Breast epithelium (tissue), 4 donors: ENCODE data around the gene RUNDC3A. TPM values are rescaled to one million over a fixed set of nuclear protein-coding genes. Genes with fewer than 3 reads are reported as not detected.

Experiments
- DNase-seq, 2 donors: peaks; one replicate each; pipeline ENCODE4 v3.0.0-alpha.2; 2019; ENCODE audit warnings: low spot score in 2 of 2
- H3K27ac ChIP-seq, 2 donors: fragments of 200-600 bp; sonication (generic) in 1 of 2; one replicate each; pipeline ENCODE4 v1.5.1; 2016 to 2019; ENCODE audit warnings: mild to moderate bottlenecking in 1 of 2
- H3K27me3 ChIP-seq, 2 donors: fragments of 200-600 bp; sonication (generic) in 1 of 2; one replicate each; pipeline versions ENCODE4 v1.5.1 to v1.6.0; 2017 to 2019; ENCODE audit warnings: control low read depth in 1 of 2, mild to moderate bottlenecking in 1 of 2
- H3K36me3 ChIP-seq: fragments of 200-600 bp; one replicate; pipeline ENCODE4 v1.5.1; 2019
- H3K4me1 ChIP-seq, 2 donors: fragments of 200-600 bp; sonication (generic); one replicate each; pipeline ENCODE4 v1.5.1; 2016 to 2019; ENCODE audit warnings: control low read depth in 1 of 2
- H3K4me3 ChIP-seq, 3 donors: fragments of 200-600 bp; sonication (generic); 1 replicate in 2 of 3; 2 replicates in 1 of 3; pipeline ENCODE4 v1.5.1; 2016 to 2019; ENCODE audit warnings: mild to moderate bottlenecking in 3 of 3, moderate library complexity in 2 of 3
- H3K9me3 ChIP-seq, 2 donors: fragments of 200-600 bp; sonication (generic) in 1 of 2; one replicate each; pipeline ENCODE4 v1.5.1; 2016 to 2019; ENCODE audit warnings: control low read depth in 1 of 2
- CTCF ChIP-seq, 3 donors: fragments of 450-650 bp; IDR thresholded peaks; one replicate each; pipeline ENCODE4 v1.5.1; 2016 to 2017; ENCODE audit warnings: antibody characterized with exemption in 3 of 3, mild to moderate bottlenecking in 3 of 3, moderate library complexity in 3 of 3
- POLR2A ChIP-seq: fragments of 450-650 bp; IDR thresholded peaks from one replicate; pipeline ENCODE4 v1.6.1; 2016; ENCODE audit warnings: antibody characterized with exemption, mild to moderate bottlenecking, moderate library complexity
- POLR2AphosphoS5 ChIP-seq, 3 donors: sonication (generic); formaldehyde crosslinking; IDR thresholded peaks; one replicate each; pipeline ENCODE4 v1.6.1; 2017; ENCODE audit warnings: antibody characterized with exemption in 3 of 3
- intact Hi-C: fragments of 100-400 bp; cut with DNase I; formaldehyde crosslinking; loops from one replicate; pipeline ENCODE4 v1.15.1; 2023; ENCODE audit warnings: low total_unique reads
- total RNA-seq, 3 donors: library from RNA; depleted of rRNA; stranded (reverse); fragments of >200 nt; gene quantifications; one replicate each; pipeline ENCODE4 v1.1.0, GENCODE V29; 2016

Gene RUNDC3A
- total RNA-seq, 3 donors from 2014 or later: 0.48 to 1.6 TPM; not detected in 1

- H3K27ac ChIP-seq: no peak overlapping the region
- no peaks in the 10 kb centered on the region for H3K36me3 ChIP-seq
- no peaks in the 10 kb centered on the region for H3K9me3 ChIP-seq
- H3K4me1 ChIP-seq: no peaks in the 10 kb centered on the region
- intact Hi-C loops: no loop called here
- H3K4me3 ChIP-seq: no peak overlapping the region
- no peak for TF ChIP-seq CTCF (IDR thresholded peaks at IDR 0.05)
- TF ChIP-seq POLR2A: no peak
- TF ChIP-seq POLR2AphosphoS5 (IDR thresholded peaks at IDR 0.05): no peak
- no peaks in the 10 kb centered on the region for H3K27me3 ChIP-seq
- no peak for DNase-seq
These were observed 24.9 kb upstream of the RUNDC3A start for GRCh38 chr17:44283344-44284023.

- H3K36me3 ChIP-seq: no peaks in the 10 kb centered on the region
- H3K27me3 ChIP-seq: no peaks in the 10 kb centered on the region
- intact Hi-C loops: no loop called here
- no peak overlapping the region for H3K27ac ChIP-seq
- no peaks in the 10 kb centered on the region for H3K4me1 ChIP-seq
- H3K9me3 ChIP-seq: no peaks in the 10 kb centered on the region
- DNase-seq: no peak
- no peak for TF ChIP-seq CTCF (IDR thresholded peaks at IDR 0.05)
- no peak for TF ChIP-seq POLR2AphosphoS5 (IDR thresholded peaks at IDR 0.05)
- TF ChIP-seq POLR2A: no peak
- H3K4me3 ChIP-seq: no peak overlapping the region
These were observed 24.4 kb upstream of the RUNDC3A start for GRCh38 chr17:44284024-44284400.

- DNase-seq: no peak
- H3K4me3 ChIP-seq: no peak overlapping the region
- no peaks in the 10 kb centered on the region for H3K27me3 ChIP-seq
- no peak overlapping the region for H3K27ac ChIP-seq
- no peaks in the 10 kb centered on the region for H3K36me3 ChIP-seq
- H3K4me1 ChIP-seq: no peaks in the 10 kb centered on the region
- intact Hi-C loops: no loop called here
- TF ChIP-seq POLR2AphosphoS5 (IDR thresholded peaks at IDR 0.05): no peak
- TF ChIP-seq CTCF (IDR thresholded peaks at IDR 0.05): no peak
- TF ChIP-seq POLR2A: no peak
- no peaks in the 10 kb centered on the region for H3K9me3 ChIP-seq
These were observed 20.8 kb upstream of the RUNDC3A start for GRCh38 chr17:44287651-44288050.

- intact Hi-C loops: loop anchor here (10.0 kb wide), 1 partner anchor 889 kb away; no protein-coding TSS in a partner anchor
- no peak overlapping the region for H3K4me3 ChIP-seq
- no peaks in the 10 kb centered on the region for H3K36me3 ChIP-seq
- TF ChIP-seq CTCF (IDR thresholded peaks at IDR 0.05): no peak
- no peak for TF ChIP-seq POLR2AphosphoS5 (IDR thresholded peaks at IDR 0.05)
- no peak for TF ChIP-seq POLR2A
- no peaks in the 10 kb centered on the region for H3K9me3 ChIP-seq
- H3K4me1 ChIP-seq: no peaks in the 10 kb centered on the region
- no peak overlapping the region for H3K27ac ChIP-seq
- no peaks in the 10 kb centered on the region for H3K27me3 ChIP-seq
- no peak for DNase-seq
These were observed 14.7 kb upstream of the RUNDC3A start for GRCh38 chr17:44293509-44294226.

GRCh38 chr17:44297975-44298374 lies 10.4 kb upstream of the RUNDC3A start:
- no peak for DNase-seq
- Histone ChIP-seq H3K27me3 (no peaks in the 10 kb centered on the region), H3K4me3 (no peak overlapping the region), H3K9me3 (no peaks in the 10 kb centered on the region), H3K27ac (no peak overlapping the region), H3K4me1 (no peaks in the 10 kb centered on the region), H3K36me3 (no peaks in the 10 kb centered on the region)
- no peak for TF ChIP-seq POLR2AphosphoS5 (IDR thresholded peaks at IDR 0.05)
- intact Hi-C loops: loop anchor here (10.0 kb wide), 1 partner anchor 893 kb away; no protein-coding TSS in a partner anchor
